Lung (tissue), 12 donors: ENCODE data around the gene ARHGAP22. TPM values are rescaled to one million over a fixed set of nuclear protein-coding genes. Genes with fewer than 3 reads are reported as not detected.

ENCODE experiments used
- ATAC-seq: fragments of 200-7000 bp; cut with Tn5 transposase; one replicate; pipeline ENCODE4 v1.9.1; 2020; ENCODE audit warnings: moderate number of reproducible peaks; ENCODE audit not compliant: insufficient read depth, low FRiP score
- DNase-seq, 3 donors: peaks; one replicate each; pipeline ENCODE4 v3.0.0-alpha.2; 2013 to 2017
- H3K27ac ChIP-seq, 2 donors: one replicate each; pipeline ENCODE4 v1.5.1; 2013; ENCODE audit warnings: mild to moderate bottlenecking in 2 of 2, moderate library complexity in 2 of 2, control low read depth in 1 of 2, inconsistent platforms in 1 of 2, low read depth in 1 of 2, low read length in 1 of 2
- H3K27me3 ChIP-seq, 3 donors: one replicate each; pipeline ENCODE4 v1.5.1; 2013; ENCODE audit warnings: low read length in 2 of 3; ENCODE audit not compliant: control insufficient read depth in 3 of 3, insufficient read depth in 3 of 3
- H3K36me3 ChIP-seq, 4 donors: one replicate each; pipeline ENCODE4 v1.5.1; 2013; ENCODE audit warnings: low read length in 4 of 4, mild to moderate bottlenecking in 1 of 4, moderate library complexity in 1 of 4; ENCODE audit not compliant: control insufficient read depth in 4 of 4, insufficient read depth in 4 of 4
- H3K4me1 ChIP-seq, 5 donors: one replicate each; pipeline ENCODE4 v1.5.1; 2013; ENCODE audit warnings: low read length in 5 of 5, mild to moderate bottlenecking in 2 of 5, moderate library complexity in 1 of 5; ENCODE audit not compliant: control insufficient read depth in 5 of 5, insufficient read depth in 5 of 5
- H3K4me3 ChIP-seq: one replicate; pipeline ENCODE4 v1.5.1; 2013; ENCODE audit warnings: mild to moderate bottlenecking, control low read depth, moderate library complexity
- H3K9ac ChIP-seq, 2 donors: one replicate each; pipeline ENCODE4 v1.5.1; 2013; ENCODE audit warnings: low read length in 2 of 2, control low read depth in 1 of 2; ENCODE audit not compliant: insufficient read depth in 1 of 2
- H3K9me3 ChIP-seq, 4 donors: one replicate each; pipeline ENCODE4 v1.5.1; 2013; ENCODE audit warnings: low read length in 3 of 4, mild to moderate bottlenecking in 1 of 4, moderate library complexity in 1 of 4; ENCODE audit not compliant: control insufficient read depth in 4 of 4, insufficient read depth in 3 of 4
- CTCF ChIP-seq: IDR thresholded peaks from 2 replicates; pipeline ENCODE4 v1.5.1; 2012; ENCODE audit warnings: mild to moderate bottlenecking; ENCODE audit errors: control extremely low read depth, extremely low read depth
- WGBS, 2 donors: extraction: QIAGEN DNeasy Blood & Tissue Kit; methylation state at CpG; one replicate each; pipeline ENCODE4 v1.1.7; 2013; 5-methylcytosine and 5-hydroxymethylcytosine counted together
- polyA plus RNA-seq, 2 donors: library from polyadenylated mRNA; stranded (reverse); fragments of 200-250 nt; gene quantifications; one replicate each; pipeline ENCODE4 v1.2.1, GENCODE V29; 2013
- total RNA-seq, 2 donors: library from RNA; depleted of rRNA in 1 of 2; stranded (reverse); fragments of >200 nt in 1 of 2; gene quantifications; one replicate each; pipeline ENCODE4 v1.2.1, GENCODE V29; 2014 to 2021
- donor health status: control.
- donor health status: control.
- donor health status: Bipolar disorder and iron deficiency.
- donor health status: healthy.
- donor health status: DM: yes; HTN: yes; CAD: no.

ARHGAP22 gene
- total and polyA plus RNA-seq, 4 donors: 3.2 to 6.9 (median 4.1) TPM

DNA sequence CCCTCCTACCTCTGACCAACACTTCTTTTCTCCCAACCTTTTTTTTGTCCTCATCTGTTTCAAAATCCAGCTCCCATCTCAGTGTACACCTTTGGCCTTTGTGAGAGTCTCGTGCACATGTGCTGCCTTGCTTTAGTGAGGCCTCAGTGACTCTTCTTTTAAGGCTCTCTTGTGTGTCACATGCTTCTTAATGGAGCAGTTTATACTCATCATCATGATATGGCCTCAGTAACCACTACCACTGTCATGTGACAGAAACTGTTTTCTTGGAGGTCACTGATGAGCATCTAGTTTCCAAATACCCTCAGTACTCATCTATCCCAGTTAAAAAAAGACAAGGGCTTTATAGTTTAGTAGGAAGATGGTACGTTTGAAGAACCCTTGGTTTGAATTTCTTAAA lies 8.1 kb upstream of the ARHGAP22 start:
- TF ChIP-seq CTCF: no peak
- ATAC-seq (no peak), DNase-seq (no peak)
- Histone ChIP-seq H3K9me3 (no peaks in the 10 kb centered on the region), H3K9ac (no peak overlapping the region), H3K27me3 (peaks cover 0 to 6% (median 3%) of the 10 kb centered on the region in 3 donors), H3K4me1 (no peaks in the 10 kb centered on the region), H3K4me3 (no peak overlapping the region), H3K36me3 (no peaks in the 10 kb centered on the region), H3K27ac (no peak overlapping the region)
- 75 to 99% methylated on average over 2 of the region's 2 CpGs for WGBS, 2 donors

DNA sequence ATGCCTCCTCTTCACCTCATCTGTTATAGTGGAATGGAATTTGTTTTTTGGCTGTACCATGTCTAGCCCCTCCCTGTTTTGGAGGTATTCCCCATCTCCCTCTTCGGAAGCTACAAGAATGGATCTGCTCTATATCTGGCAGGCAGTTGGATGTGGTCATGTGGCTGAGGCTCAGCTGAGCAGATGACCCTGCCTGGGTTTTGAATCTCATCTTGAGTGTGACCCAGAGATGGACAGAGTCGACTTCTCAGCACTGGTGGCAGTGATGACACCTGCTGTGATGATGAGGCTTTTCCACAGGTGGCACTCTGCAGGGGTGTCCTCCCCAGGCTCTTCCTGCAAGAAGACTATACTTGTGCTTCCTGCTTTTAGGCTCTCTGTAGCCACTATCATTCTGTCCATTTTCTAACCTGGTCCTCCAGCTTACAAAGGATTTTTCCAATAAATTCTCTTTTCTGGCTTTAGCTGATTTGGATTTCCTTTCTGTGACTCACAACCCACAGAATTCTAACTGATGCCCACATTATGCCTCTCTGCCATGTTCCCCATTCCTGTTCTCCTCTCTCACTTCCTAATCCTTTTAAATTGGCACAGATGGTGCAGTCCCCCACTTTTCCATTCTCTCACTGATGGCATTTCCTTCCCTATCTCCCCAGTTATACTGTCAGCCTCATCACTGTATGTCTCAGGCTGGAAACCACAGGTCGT lies 7.5 kb upstream of the ARHGAP22 start:
- TF ChIP-seq CTCF: no peak
- 64 to 87% methylated on average over 3 of the region's 3 CpGs for WGBS, 2 donors
- no peak overlapping the region for H3K27ac ChIP-seq
- ATAC-seq: no peak
- H3K9ac ChIP-seq: no peak overlapping the region
- no peaks in the 10 kb centered on the region for H3K9me3 ChIP-seq
- H3K4me3 ChIP-seq: no peak overlapping the region
- H3K4me1 ChIP-seq: no peaks in the 10 kb centered on the region
- H3K36me3 ChIP-seq: no peaks in the 10 kb centered on the region
- DNase-seq: no peak
- peaks cover 2 to 6% (median 3%) of the 10 kb centered on the region in 3 donors for H3K27me3 ChIP-seq

- H3K4me3 ChIP-seq: no peak overlapping the region
- DNase-seq: no peak
- no peaks in the 10 kb centered on the region for H3K9me3 ChIP-seq
- peaks cover 5 to 7% (median 6%) of the 10 kb centered on the region in 3 donors for H3K27me3 ChIP-seq
- H3K9ac ChIP-seq: no peak overlapping the region
- 78 to 84% methylated on average over 4 of the region's 4 CpGs for WGBS, 2 donors
- no peak overlapping the region for H3K27ac ChIP-seq
- no peak for TF ChIP-seq CTCF
- no peaks in the 10 kb centered on the region for H3K36me3 ChIP-seq
- no peaks in the 10 kb centered on the region for H3K4me1 ChIP-seq
- ATAC-seq: no peak
These were observed 6.3 kb upstream of the ARHGAP22 start for GRCh38 chr10:48611133-48611532.
